HG03066 (cell line): ENCODE measurements around the gene SHANK3.

Experiments
- ATAC-seq: cut with Tn5 transposase; IDR thresholded peaks from one replicate; pipeline ENCODE4 v1.9.1; 2021; ENCODE audit warnings: low read depth; ENCODE audit not compliant: unreplicated experiment

SHANK3 gene

DNA sequence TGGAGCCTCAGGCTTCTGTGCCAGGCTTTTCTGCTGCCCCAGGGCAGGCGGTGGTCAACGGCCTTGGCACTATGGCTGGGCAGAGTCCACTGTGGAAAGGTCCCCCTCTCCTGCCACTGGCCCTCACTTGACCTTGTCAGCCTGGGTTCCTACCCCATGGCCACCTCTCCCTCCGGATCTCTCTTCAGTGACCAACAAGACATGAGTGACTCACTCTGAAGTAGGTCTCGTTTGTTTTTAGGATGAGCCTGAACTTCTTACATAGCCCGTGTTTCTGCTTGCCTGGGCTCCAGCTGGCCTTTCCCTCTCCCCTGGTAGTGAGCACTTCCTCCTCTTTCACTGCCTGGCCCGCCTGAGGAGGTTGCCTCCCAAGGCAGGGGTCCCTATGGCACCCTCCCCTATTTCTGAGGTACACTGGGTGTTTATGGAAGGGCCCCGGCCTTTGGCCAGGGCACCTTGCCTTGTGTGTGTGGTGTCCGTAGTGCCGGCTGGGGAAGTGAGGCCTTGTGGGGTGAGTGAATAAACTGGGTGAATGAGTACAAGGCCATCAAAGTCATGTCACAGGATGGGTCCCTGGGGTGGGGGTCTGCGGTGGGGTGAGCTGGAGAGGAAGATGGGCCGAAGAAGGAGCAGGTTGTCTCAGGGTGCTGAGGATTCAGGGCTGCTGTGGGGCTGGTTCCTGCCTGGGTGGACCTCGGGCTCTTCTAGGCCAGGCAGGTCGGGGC, 5.0 kb downstream of the SHANK3 start:
- ATAC-seq = no peak

DNA sequence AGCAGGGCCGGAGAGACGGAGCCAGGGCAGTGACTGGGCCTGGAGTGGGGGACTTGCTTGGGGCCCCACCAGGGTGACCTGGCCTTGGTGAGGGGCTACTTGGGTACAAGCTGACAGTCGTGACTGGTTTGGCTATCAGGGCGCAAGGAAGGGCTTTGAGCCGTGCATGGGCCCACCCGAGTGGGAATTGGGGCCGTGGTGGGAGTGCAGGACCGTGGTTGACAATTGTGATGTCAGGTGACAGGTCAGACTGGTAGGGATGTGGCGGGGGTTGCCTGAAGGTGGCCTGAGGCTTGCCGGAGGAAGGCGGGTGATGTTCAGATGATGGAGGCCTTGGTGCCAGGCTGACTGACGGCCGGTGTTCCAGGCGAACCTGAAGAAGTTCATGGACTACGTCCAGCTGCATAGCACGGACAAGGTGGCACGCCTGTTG, 5.6 kb downstream of the SHANK3 start:
- ATAC-seq = no peak

DNA sequence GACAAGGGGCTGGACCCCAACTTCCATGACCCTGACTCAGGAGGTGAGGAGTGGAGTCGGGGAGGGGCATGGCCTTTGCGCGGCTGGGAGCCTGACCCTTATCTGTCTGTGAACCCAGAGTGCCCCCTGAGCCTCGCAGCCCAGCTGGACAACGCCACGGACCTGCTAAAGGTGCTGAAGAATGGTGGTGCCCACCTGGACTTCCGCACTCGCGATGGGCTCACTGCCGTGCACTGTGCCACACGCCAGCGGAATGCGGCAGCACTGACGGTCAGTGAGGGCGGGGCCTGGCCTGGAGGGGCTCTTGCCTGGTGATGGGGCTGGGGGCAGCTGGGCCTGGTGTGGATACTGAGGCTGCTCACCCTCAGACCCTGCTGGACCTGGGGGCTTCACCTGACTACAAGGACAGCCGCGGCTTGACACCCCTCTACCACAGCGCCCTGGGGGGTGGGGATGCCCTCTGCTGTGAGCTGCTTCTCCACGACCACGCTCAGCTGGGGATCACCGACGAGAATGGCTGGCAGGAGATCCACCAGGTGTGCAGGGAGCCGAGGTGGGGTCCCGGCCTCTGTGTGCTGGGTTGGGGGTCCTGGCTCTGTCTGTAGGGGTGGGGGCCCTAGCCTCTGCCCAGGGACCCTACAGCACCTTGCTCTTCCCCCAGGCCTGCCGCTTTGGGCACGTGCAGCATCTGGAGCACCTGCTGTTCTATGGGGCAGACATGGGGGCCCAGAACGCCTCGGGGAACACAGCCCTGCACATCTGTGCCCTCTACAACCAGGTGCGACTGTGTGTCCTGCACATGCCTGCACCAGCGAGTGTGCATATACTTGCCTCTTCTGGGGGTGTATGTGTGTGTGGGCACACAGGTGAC, 6.3 kb downstream of the SHANK3 start:
- no peak for ATAC-seq

DNA sequence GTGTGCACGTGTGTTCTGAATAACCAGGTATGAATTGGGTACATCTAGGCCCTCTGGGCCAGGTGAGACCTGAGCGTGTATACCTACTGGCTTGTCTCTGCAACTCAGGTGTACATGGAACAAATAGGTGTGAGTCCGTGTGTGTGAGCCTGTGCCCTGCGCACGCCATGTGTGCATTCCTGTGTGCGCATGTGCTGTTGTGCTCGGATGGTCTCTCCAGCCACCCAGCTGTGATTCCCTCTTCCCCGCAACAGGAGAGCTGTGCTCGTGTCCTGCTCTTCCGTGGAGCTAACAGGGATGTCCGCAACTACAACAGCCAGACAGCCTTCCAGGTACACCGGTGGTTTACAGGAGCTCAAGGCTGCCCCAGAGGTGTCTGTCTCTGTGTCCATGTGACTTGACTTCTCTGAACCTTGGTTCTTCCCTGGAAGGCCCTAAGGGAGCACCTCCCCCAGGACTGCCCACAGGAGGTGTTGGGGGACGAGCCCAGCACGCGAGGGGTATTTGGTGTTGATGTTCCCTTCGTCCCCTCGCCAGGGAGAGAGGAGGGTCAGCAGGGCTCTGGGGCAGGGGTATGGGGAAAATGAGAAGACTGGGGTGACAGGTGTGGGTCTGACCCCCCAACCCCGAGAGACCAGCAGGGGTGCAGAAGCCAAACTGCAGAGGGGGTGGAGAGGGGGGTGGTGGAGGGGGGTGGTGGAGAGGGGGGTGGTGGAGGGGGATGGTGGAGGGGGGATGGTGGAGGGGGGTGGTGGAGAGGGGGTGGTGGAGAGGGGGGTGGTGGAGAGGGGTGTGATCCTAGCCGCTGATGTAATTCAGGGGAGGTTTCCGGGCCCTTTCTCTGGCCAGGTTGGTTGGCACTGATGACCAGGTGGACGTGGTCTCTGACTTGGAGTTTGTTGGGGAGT, 10.7 kb downstream of the SHANK3 start:
- no peak for ATAC-seq

DNA sequence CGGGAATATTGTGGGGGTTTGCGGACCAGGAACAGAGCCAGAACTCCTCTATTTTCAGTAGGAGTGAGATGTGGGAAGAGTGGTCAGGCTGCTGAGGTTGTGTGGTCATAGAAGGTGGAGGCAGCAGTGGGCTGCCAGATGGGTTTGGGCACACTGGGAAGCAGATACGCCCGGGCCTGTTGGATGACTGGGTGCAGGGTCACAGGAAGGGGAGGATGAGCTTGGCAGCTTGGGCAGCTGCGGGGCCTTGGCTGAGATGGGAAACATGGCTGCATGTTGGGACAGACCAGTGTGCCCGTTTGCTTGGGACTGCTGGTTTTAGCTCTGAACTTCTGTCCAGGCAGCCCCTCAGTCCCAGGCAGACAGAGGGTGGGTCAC, 11.4 kb downstream of the SHANK3 start:
- no peak for ATAC-seq

DNA sequence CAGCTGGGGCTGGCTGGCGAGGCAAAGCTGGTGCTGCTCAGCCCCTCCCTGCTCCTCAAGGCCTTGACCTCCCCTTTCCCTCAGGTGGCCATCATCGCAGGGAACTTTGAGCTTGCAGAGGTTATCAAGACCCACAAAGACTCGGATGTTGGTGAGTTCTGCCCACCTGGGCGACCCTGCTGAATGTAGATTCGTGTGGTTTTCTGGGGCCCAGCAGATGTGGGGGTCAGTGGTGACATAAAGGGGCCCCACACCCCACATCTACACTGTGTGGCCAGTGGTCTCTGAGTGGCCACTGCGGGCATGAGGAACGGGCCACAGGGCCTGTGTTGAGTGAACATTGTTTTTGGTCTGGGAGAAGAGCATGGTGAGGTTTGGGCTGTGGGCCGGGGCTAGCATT, 11.9 kb downstream of the SHANK3 start:
- no peak for ATAC-seq

DNA sequence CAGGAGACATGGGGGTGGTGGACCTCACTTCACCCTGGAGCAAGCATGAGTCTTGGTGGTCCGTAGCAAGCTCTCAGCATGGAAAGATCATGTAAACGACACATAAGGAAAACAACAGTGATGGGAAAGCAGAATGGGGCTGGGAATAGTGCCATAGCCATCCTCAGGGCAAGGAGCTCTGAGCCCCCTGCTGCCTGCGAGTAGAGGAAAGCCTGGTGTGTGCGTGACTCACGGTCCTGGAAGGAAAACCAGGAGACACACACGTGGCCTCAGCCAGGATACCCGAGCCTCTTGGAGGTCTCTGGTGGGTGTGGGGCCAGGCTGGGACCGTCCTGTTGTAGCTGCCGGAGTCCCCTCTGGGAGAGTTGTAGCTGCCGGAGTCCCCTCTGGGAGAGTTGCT, 12.4 kb downstream of the SHANK3 start:
- ATAC-seq = no peak

DNA sequence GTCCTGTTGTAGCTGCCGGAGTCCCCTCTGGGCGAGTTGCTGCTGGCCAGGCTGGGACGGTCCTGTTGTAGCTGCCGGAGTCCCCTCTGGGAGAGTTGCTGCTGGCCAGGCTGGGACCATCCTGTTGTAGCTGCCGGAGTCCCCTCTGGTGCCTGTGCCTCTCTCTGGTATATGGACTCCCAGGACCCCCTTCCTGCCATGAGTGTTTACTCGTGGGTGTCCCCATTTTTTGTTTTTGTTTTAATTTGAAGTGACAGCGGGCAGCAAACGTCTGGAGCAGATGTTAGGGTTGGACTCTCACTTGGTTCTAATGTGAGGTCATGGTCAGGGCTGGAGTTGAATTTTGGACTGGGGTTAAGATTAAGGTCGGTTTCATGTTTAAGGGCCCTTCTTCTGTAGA, 14.2 kb downstream of the SHANK3 start:
- no peak for ATAC-seq

DNA sequence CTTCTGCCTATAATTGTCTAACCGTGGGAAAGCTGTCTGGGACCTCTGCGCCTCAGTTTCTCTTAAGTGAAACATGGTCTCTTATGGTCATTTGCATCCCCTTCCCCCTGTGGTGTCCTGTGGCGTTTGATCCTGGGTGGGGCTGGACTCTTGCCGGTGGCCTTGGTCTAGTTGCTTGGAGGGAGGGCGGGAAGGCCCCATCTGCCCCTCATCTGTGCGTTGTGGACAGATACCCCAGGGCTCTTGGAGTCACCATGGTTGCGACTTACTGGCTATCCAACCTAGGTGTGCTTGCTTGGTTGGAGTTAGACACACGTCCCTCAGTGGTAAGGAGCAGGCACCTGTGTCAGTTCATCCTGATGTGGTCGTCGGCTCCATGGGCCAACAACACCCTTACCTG, 15.2 kb downstream of the SHANK3 start:
- no peak for ATAC-seq

DNA sequence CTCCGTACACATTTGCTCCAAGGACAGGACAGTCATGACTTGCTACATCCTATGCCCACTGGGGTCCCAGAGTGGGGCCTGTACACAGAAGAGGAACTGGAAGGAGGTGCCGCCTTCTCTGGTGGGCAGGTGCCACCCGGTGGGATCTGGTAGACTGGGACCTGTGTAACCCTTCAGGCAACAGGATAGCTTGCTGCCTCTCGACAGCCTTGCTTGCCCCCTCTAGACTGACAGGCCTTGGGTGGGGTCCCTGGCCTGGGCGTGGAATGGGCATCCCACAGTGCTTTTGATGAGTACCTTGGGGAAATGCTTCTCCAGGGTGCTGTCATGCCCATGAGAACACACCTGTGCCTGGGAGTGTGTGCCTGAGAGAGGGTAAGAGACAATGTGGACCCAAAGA, 15.8 kb downstream of the SHANK3 start:
- ATAC-seq = no peak

DNA sequence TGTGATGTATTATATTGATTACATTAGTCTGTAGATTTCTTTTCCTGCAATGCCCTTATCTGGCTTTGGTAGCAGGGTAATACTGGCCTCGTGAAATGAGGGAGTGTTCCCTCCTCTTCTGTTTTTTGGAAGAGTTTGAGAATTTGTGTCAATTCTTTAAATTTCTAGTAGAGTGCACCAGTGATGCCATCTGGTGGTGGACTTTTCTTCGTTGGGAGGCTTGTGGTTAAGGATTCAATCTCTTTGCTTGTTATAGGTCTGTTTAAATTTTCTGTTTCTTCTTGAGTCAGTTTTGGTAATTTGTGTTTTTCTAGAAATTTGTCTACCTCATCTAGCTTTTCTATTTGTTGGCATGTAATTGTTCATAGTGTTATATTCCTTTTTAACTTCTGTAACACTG, 18.9 kb downstream of the SHANK3 start:
- no peak for ATAC-seq

DNA sequence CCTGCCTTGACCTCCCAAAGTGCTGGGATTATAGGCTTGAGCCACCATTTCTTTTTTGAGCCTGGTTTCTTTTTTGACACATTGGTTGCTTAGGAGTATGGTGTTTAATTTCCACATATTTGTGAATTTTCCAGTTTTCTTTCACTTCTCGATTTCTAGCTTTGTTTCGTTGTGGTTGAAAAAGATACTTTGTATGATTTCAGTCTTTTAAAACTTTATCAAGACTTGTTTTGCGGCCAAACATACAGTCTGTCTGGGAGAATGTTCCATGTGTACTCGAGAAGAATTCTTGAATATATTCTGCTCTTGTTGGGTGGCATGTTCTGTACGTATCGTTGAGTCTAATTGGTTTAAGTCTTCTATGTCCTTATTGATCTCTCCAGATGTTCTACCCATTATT, 20.8 kb downstream of the SHANK3 start:
- ATAC-seq = no peak

DNA sequence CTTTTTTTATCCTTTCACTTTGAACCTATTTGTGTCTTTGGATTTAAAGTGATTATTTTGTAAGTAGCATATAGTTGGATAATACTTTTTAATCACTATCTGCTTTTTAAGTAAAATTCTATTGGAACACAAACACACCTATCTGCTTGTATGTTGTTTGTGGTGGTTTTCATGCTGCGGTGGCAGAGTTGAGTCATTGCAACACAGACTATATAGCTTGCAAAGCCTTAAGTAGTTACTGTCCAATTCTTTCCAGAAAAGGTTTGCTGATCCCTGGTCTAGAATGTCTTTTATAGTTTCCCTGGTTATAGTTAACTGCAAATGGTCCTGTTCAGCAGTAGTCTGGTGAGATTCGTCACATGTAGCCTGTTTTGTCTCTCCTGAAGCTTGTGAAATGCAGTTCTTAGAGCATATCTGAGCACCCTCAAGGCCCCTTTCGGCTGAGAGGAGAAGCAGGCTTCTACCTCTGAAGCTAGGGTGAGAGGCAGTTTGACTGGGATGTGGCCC, 21.5 kb downstream of the SHANK3 start:
- no peak for ATAC-seq

DNA sequence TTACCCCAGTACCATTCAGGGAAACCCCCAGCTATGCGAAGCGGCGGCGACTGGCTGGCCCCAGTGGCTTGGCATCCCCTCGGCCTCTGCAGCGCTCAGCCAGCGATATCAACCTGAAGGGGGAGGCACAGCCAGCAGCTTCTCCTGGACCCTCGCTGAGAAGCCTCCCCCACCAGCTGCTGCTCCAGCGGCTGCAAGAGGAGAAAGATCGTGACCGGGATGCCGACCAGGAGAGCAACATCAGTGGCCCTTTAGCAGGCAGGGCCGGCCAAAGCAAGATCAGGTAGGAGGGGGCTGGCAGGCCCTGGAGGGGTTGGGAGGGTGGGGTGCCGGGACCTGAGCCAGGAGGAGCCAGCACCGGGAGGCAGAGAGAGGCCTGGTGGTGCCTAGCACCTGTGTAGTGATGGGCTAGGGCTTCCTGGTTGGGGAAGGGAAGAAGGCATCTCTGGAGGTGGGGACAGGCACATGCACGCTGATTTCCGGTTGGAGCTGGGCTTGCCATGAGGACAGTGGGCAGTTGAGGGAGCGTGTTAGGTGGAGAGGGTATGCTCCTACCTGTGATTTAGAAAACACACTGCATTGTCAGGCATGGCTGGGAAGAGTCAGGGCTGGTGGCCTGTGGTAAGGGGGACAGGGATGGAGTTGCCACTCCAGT, 22.3 kb downstream of the SHANK3 start:
- ATAC-seq = no peak

DNA sequence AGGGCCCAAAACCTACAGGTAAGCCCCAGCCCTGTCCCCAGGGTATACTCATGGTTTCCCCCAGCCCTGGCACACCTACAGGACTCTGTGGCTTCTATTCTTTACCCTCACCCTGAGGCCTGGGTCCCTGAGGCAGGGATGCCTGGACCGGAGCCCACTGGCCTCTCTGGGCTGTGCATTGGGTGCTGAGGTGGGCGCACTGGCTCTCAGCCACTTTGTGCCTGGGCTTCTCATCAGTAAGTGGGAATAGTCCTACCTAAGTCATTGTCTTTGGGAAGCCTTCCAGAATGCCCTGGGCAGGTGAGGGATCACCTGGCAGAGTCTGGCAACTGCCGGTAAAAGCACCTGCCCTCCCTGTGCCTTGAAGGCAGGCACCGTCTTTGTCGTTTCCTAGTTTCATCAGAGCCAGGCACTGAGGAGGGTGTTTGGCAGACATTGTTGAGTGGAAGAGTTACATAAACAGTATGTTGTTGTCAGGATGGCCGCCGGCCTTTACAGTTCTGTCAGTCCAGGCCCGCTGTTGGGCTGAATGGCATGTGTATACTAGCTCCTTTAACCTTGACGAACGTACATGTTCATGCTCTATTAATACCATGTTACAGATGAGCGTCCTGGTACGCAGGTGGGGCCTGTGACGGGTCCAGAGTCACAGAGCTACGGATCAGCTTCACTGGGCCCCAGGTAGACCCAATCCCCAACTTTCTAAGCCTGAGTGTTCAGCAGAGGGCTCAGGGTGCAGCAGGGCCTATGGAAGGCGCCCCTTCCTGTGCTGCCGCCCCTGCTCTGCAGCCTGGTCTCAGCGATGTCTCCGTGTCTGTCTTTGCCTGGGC, 23.0 kb downstream of the SHANK3 start:
- ATAC-seq = no peak

DNA sequence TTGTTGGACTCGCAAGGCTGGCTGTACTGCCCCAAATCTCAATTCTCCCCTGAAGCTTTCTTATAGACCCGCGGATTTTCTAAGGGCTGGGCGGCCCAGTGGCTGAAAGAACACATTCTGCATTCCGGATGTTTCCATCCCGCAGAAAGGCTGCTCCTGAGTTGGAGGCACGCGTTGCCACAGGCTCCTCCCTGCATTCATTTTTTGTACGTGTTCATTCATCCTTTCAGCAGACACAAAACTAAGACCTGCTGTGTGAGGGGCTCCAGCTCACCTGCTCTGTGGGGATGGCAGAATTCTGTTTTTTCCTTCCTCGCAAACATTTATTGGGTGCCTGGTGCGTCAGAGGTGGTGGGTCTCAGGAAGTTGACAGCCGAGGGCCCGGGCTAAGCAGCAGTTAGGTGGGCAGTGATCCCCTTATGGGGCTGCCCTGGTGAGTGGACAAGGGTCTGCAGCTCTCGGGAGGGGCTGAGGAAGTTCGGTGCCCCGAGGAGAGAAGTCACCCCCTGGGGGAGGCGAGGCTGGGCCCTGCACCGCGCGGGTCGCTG, 23.7 kb downstream of the SHANK3 start:
- no peak for ATAC-seq

DNA sequence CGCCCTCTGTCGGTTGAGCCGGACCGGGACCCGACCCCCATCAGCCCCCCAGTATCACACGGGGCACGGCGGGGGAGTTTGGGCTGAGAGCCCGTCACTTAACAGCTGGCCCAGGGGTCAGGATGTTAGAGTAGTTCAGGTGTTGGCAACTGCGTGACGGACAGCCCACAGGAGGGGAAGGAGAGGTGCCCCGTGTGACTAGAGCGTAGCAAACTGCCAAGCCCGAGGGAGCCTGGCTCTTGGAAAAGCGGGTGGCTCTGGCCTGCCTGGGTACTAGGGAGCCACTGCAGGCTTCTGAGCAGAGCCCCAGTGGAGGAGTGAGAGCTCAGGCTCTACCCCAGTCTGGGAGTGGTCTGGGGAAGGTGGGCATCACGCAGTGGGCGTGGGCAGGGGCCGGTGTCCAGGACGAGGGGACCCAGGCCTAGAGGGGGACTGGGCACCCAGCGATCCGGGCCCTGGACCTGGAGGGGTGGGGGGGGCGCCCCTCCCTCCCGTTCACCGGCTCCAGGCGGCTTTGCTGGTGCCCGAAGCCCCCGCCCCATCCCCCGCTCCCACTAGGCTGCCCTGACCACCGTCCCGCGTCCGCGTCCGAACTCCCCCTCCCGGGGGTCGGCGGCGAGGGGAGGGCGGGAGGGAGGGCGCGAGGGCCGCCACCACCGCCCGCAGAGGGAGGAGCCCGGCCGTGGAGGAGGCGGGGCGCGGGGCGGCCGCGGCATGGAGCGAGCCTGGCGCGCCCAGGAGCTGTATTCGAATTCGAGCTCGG, 24.4 kb downstream of the SHANK3 start:
- no peak for ATAC-seq

DNA sequence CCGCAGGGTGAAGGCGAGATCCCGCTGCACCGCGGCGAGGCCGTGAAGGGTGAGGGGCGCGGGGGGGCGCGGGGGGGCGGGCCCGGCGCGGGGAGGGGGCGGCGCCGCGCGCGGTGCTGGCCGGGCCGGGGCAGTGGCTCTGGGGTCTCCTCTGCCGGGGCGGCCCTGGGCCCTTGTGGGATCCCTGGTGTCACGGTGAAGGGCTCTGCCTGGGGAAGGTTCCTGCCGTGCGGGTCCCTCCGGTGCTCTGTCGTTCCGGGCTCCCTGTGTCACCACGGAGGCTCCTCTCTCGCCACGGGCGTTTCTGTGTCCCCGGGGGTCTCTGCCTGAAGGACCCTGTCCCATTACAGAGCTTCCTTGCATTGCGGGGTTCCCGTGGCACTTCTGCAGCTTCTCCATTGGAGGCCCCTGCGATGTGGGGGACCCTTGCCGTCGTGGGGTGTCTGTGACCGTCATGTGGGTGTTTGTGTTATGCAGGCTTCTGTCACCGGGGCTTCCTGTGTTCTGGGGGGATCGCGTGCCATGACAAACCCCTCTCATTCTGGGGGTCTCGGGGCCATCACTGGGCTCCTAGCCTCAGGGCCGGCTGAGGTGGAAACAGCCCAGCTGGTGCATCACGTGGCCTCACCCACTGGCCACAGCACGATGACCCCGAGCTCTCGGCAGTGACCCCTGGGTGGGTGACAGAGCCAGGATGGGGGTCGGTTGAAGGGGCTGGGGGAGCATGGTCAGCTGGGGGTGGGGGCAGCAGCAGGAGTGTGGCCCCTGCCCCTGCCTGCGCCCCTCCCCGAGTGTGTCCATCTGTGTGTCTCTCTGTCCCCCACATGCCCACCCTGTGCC, 25.3 kb downstream of the SHANK3 start:
- ATAC-seq = no peak
